Smooth muscle cell (in vitro differentiated cells): Measurements from ENCODE around the gene SLC24A4. TPM values are rescaled to one million over a fixed set of nuclear protein-coding genes. Genes with fewer than 3 reads are reported as not detected.

Source experiments
- DNase-seq: peaks from one replicate; lab custom pipeline; 2025; ENCODE audit not compliant: unreplicated experiment; lab: John Stamatoyannopoulos, UW
- H2AFZ ChIP-seq: fragments of 200-600 bp; sonication (generic); 2 replicates; pipeline ENCODE4 v1.6.0; 2016; ENCODE audit warnings: antibody characterized with exemption, low read depth, mild to moderate bottlenecking
- H3F3A ChIP-seq: fragments of 200-600 bp; sonication (generic); 2 replicates; pipeline ENCODE4 v1.6.0; 2017; ENCODE audit warnings: antibody characterized with exemption, low read depth
- H3K27ac ChIP-seq: fragments of 200-600 bp; sonication (generic); 2 replicates; pipeline ENCODE4 v1.5.1; 2016; ENCODE audit warnings: low read depth, mild to moderate bottlenecking
- H3K27me3 ChIP-seq: fragments of 200-600 bp; sonication (generic); 2 replicates; pipeline ENCODE4 v1.6.1; 2016; ENCODE audit warnings: low read depth, mild to moderate bottlenecking
- H3K36me3 ChIP-seq: fragments of 200-600 bp; sonication (generic); 2 replicates; pipeline ENCODE4 v1.5.1; 2016; ENCODE audit warnings: low read depth
- H3K4me1 ChIP-seq: fragments of 200-600 bp; sonication (generic); 2 replicates; pipeline ENCODE4 v1.5.1; 2016; ENCODE audit warnings: low read depth
- H3K4me2 ChIP-seq: fragments of 200-600 bp; sonication (generic); 2 replicates; pipeline ENCODE4 v1.6.0; 2016; ENCODE audit warnings: mild to moderate bottlenecking
- H3K4me3 ChIP-seq: fragments of 200-600 bp; sonication (generic); 2 replicates; pipeline ENCODE4 v1.5.1; 2016; ENCODE audit warnings: mild to moderate bottlenecking
- H3K79me2 ChIP-seq: fragments of 200-600 bp; sonication (generic); 2 replicates; pipeline ENCODE4 v1.6.0; 2016; ENCODE audit warnings: low read depth, mild to moderate bottlenecking
- H3K9ac ChIP-seq: fragments of 200-600 bp; sonication (generic); 2 replicates; pipeline ENCODE4 v1.6.0; 2016; ENCODE audit warnings: low read depth
- H3K9me3 ChIP-seq: fragments of 200-600 bp; sonication (generic); replicated peaks from 2 replicates; pipeline ENCODE4 v1.5.1; 2016; ENCODE audit warnings: low read depth
- H4K20me1 ChIP-seq: fragments of 200-600 bp; sonication (generic); 2 replicates; pipeline ENCODE4 v1.6.0; 2016; ENCODE audit warnings: low read depth
- WGBS: methylation state at CpG from one replicate; pipeline ENCODE4 v1.1.7; 2016; ENCODE audit warnings: low lambda C conversion rate; 5-methylcytosine and 5-hydroxymethylcytosine counted together
- polyA plus RNA-seq: library from polyadenylated mRNA; unstranded; fragments of >200 nt; fragmentation: Nextera tagmentation; extraction: Ambion mirVana; gene quantifications from 2 replicates; pipeline ENCODE4 v1.2.1, GENCODE V29; 2016
- total RNA-seq: library from RNA; depleted of rRNA; stranded (reverse); fragments of >200 nt; gene quantifications from 2 replicates; pipeline ENCODE4 v1.2.3, GENCODE V29; 2014
- TF ChIP-seq, protein P1 (sequence below): fragments of 200-600 bp; sonication (generic); IDR thresholded peaks from 2 replicates; pipeline ENCODE4 v1.5.1; 2017; ENCODE audit warnings: borderline replicate concordance, mild to moderate bottlenecking, antibody characterized with exemption; ENCODE audit not compliant: insufficient read depth, poor library complexity, severe bottlenecking

Gene SLC24A4
- total and polyA plus RNA-seq, 2 experiments from 2014 or later: 0.58 TPM; not detected in 1

DNA sequence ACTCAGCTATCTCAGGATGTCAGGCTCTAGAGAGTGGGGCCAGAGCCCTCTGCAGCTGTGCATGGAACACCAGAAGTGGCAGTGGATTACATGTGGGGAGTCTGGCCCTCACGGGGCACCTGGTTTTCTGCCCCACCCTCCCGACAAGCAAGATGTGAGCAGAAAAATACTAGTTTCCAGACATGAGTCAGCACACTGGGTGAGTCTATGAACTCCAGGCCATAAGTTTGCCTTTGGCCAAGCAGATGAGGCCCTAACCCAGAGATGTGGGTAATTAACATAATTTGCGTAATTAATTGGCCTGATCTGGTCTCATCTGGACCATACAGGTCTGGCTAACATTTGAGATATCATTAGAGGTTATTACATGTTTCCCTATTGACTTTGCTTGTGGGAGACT, 37.7 kb upstream of the SLC24A4 start:
- Histone ChIP-seq H3K4me2 (no peak overlapping the region), H3K9me3 (no peaks in the 10 kb centered on the region), H3K27ac (no peak overlapping the region), H2AFZ (no peak overlapping the region), H4K20me1 (no peaks in the 10 kb centered on the region), H3F3A (no peaks in the 10 kb centered on the region), H3K4me3 (no peak overlapping the region), H3K36me3 (no peaks in the 10 kb centered on the region), H3K4me1 (no peaks in the 10 kb centered on the region), H3K79me2 (no peaks in the 10 kb centered on the region), H3K27me3 (peaks cover 16% of the 10 kb centered on the region), H3K9ac (no peak overlapping the region)
- no peak for DNase-seq
- 82% methylated on average over 3 of the region's 3 CpGs for WGBS
- TF ChIP-seq, protein P1, sequence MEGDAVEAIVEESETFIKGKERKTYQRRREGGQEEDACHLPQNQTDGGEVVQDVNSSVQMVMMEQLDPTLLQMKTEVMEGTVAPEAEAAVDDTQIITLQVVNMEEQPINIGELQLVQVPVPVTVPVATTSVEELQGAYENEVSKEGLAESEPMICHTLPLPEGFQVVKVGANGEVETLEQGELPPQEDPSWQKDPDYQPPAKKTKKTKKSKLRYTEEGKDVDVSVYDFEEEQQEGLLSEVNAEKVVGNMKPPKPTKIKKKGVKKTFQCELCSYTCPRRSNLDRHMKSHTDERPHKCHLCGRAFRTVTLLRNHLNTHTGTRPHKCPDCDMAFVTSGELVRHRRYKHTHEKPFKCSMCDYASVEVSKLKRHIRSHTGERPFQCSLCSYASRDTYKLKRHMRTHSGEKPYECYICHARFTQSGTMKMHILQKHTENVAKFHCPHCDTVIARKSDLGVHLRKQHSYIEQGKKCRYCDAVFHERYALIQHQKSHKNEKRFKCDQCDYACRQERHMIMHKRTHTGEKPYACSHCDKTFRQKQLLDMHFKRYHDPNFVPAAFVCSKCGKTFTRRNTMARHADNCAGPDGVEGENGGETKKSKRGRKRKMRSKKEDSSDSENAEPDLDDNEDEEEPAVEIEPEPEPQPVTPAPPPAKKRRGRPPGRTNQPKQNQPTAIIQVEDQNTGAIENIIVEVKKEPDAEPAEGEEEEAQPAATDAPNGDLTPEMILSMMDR: no peak

DNA sequence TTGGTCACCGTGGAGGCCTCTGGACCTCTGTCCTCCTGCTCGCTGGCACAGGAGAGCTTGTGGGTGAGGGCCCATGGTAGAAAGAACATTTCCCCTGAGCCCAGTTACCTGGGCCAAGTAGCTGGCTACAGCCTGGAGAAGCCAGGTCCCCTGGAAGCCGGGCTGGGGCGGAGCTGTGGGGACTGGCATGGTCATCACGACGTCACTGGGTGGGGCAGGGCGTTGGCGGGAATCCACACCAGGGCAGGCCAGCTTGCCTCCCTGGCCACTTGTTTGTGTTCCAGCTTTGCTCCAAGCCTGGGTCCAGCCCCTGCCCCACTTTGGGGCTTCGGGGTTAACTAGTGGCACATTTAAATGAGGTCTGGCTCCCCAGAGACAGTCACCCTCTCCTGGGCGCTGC, 35.0 kb upstream of the SLC24A4 start:
- Histone ChIP-seq H3K9me3 (no peaks in the 10 kb centered on the region), H3K36me3 (no peaks in the 10 kb centered on the region), H3K27me3 (peaks cover 20% of the 10 kb centered on the region), H3K27ac (no peak overlapping the region), H2AFZ (no peak overlapping the region), H3F3A (no peaks in the 10 kb centered on the region), H4K20me1 (no peaks in the 10 kb centered on the region), H3K9ac (no peak overlapping the region), H3K4me2 (no peak overlapping the region), H3K4me3 (no peak overlapping the region), H3K79me2 (no peaks in the 10 kb centered on the region), H3K4me1 (no peaks in the 10 kb centered on the region)
- WGBS: 82% methylated on average over 10 of the region's 10 CpGs
- DNase-seq: no peak
- TF ChIP-seq, protein P1: no peak

DNA sequence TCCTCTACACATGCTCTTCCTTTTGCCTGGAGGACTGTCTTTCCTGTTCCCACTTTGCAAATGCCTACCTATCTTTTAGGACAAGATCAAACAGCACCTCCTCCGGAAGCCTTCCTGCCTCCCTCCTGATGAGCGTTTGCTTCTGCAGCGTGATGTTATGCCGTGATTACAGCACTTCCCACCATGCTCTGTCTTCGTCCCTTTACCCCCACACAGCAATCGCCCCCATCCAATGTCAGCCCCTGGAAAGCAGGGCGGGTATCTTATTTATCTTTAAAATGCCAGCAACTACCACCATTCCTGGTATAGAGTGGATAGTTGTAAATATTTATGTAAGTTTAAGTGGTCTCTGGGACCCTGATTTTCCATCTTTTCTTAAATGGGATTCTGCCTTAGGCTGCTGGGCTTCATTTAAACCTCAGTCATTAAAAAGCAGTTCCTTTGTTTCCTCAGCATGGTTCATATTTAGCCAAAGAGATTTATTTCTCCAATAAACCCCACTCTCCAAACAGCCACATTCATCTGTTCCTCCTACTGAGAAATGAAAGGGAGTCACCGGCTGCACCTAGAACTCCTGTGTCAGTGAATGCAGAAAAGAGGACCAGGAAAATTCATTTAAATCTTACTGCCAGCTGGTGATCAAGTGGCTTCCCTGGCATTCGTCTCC, 33.8 kb upstream of the SLC24A4 start:
- Histone ChIP-seq H2AFZ (no peak overlapping the region), H3K36me3 (no peaks in the 10 kb centered on the region), H3K27me3 (peaks cover 20% of the 10 kb centered on the region), H3F3A (no peaks in the 10 kb centered on the region), H3K9me3 (no peaks in the 10 kb centered on the region), H3K79me2 (no peaks in the 10 kb centered on the region), H3K4me3 (no peak overlapping the region), H3K4me1 (no peaks in the 10 kb centered on the region), H3K9ac (no peak overlapping the region), H3K27ac (no peak overlapping the region), H4K20me1 (no peaks in the 10 kb centered on the region), H3K4me2 (no peak overlapping the region)
- no peak for DNase-seq
- TF ChIP-seq, protein P1: no peak
- WGBS: 80% methylated on average over 9 of the region's 9 CpGs

DNA sequence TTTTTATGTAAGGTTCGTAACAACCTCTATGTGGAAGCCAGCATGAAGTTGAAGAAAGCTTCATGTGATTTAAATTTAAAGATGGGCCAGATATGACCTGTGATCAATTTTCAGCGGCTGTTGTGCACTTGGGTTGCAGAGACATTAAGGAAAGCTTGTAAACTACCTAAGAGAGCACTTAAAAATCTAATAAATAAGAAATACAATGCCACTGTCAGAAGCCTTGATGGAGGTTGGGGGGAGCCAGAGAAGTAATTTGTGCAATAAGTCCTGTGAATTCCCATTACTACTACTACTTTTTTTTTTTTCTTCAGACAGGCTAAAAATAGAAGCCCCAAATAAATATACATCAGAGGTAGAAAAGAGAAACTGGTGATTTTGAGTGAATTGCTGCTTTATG, 30.3 kb upstream of the SLC24A4 start:
- no peak overlapping the region for H3K9ac ChIP-seq
- H3K36me3 ChIP-seq: no peaks in the 10 kb centered on the region
- TF ChIP-seq, protein P1: no peak
- H3K4me2 ChIP-seq: no peak overlapping the region
- H4K20me1 ChIP-seq: no peaks in the 10 kb centered on the region
- no peak for DNase-seq
- H2AFZ ChIP-seq: no peak overlapping the region
- no peaks in the 10 kb centered on the region for H3K4me1 ChIP-seq
- 82% methylated on average over 2 of the region's 2 CpGs for WGBS
- no peak overlapping the region for H3K4me3 ChIP-seq
- H3F3A ChIP-seq: no peaks in the 10 kb centered on the region
- H3K27me3 ChIP-seq: peaks cover 36% of the 10 kb centered on the region
- no peaks in the 10 kb centered on the region for H3K9me3 ChIP-seq
- no peaks in the 10 kb centered on the region for H3K79me2 ChIP-seq
- H3K27ac ChIP-seq: no peak overlapping the region
